Hematopoietic multipotent progenitor cell treated with erythropoietin and hydrocortisone succinate and interleukin-3 and kit ligand, for 6 days (in vitro differentiated cells): ENCODE data around the gene TP53I13.
A peak's percentile ranks its signal among the peaks of the same experiment; 100 is the strongest.

ENCODE experiments used
- DNase-seq: peaks from one replicate; pipeline ENCODE4 v3.0.0-alpha.2; 2015

The TP53I13 gene

DNA sequence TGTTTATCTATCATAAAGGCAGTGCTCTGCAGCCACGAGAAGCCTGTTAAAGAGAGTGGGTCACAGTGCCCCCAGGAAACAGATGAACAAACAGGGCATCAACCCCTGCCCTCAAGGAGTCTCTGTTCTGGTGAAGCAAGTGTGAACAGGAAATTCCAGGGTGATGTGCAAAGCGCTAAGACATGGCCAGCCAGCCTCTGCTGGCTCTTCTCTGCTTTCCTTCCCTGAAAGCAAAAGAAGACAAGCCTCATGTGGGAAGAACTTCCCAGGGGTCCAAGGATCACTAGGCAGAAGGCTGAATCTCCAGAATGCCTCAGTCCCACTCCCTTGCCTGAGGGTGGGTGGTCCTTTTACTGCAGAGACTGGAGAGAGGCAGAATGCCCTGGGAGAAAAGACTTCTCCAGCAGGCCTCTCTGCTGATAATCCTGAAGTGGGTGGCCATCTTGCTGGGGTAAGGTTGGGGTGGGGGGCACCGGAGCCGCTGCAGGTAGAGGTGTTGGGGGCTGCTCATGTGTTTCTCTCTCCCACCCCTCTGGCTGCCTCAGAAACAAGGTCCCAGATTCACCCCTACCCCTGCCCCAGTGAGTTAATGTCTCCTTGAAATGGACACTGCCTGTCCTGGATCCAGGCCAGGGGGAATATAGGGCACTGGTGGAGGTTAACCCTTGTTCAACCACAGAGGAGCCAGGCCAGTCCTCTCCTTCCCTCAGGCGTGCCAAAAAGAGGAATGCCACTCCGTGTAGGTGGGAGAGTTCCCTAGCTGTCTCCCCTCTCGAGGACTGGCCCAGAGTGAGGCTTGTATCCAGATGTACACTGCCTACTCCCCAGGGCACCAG, 26.8 kb downstream of the TP53I13 start:
- no peak for DNase-seq

DNA sequence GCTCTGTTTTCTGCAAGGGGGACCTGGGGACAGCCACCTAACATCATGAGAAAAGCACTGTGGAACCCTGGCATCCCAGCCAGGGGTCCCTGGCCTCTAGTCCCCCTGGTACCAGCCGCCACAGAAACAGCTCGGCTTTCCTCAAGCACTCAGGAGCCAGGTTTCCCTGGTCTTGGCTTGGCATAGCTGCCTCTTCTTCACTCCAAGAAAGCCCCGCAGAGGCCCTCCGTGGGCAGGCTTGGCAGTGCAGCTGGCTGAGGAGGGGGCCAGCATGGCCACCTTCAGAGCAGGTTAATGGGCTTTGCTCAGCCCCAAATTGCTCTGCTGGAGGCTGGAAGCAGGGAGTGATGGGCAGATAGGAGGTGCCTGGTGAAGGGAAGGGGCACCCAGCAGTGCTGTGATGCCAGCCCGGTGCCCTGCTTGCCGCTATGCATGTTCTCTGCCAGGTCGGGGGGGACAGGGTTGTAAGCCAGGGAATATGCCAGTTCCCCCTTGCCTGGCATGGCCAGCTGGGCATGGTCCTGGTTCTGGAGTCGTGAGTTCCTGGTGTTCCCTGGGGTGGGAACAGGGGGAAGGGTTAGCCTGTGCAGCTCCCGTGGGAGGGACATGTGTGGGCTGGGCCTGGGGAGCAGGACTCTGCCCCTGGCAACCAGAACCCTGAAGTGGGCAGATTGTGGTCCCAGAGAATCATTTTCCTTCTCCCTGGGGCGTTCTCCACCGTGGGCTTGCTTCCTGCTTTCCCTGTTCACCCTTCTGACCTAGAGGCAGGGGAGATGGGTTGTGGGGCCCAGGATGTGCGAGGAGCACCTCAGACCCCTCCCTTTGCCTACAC, 27.7 kb downstream of the TP53I13 start:
- no peak for DNase-seq

DNA sequence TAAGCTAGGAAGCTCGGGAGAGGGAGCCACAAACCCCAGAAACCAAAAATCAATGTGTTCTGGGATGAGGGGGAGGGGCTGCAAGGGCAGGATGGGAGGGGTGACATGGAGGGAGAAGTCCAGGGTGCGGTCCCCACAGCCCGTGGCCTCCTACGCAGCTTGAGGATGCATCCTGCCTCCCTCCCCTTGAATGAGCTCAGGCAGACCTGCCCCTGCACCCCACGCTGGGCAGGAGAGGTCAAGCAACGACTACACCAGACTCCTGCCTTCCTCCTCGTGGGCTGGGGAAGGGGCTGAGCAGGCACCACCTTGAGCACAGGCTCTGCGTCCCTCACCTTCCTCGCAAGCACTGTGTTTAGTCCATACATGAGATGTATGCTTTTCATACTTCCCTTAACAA, 28.3 kb downstream of the TP53I13 start:
- no peak for DNase-seq

GRCh38 chr17:29597361-29598172, 29.1 kb downstream of the TP53I13 start:
- no peak for DNase-seq

DNA sequence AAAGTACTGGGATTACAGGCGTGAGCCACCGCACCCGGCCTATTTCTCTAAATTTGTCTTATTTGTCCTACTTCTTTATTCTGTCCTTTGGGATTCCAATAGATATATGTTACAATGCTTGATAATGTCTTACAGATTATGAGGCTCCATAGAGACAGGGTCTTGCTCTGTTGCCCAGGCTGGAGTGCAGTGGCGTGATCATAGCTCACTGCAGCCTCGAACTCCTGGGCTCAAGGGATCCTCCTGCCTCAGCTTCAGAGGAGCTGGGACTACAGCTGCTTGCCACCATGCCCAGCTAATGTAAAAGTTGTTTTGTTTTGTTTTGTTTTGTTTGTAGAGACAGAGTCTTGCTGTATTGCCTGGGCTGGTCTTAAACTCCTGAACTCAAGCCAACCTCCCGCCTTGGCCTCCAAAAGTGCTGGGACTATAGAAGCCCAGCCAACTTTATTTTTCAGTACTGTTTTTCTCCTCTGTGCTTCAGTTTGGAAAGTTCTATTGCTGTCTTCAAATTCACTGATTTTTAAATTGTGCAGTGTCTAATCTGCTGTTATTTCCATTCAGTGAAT, 34.7 kb downstream of the TP53I13 start:
- no peak for DNase-seq

DNA sequence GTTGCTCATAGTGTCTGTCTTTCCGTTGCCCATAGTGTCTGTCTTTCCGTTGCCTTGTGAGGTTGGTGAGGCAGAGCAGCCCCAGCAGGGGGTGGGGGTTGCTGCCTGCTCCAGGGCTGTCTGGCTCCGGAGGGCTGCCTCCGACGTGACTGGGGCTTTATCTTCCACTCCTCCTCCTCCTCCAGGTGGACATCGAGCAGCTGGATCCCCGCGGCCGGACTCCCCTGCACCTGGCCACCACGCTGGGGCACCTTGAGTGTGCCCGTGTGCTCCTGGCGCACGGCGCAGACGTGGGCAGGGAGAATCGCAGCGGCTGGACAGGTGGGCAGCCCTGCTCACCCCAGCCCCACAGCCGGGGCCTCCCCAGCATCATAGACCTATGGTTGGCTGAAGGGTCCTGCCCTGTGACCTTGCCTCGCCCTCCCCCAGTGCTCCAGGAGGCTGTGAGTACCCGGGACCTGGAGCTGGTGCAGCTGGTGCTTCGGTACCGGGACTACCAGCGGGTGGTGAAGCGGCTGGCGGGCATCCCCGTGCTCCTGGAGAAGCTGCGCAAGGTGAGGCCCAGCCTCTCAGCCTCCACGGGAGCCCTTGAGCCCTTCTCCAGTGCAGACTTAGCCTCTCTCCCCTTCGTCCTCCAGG, 39.2 kb downstream of the TP53I13 start:
- DNase-seq: no peak

DNA sequence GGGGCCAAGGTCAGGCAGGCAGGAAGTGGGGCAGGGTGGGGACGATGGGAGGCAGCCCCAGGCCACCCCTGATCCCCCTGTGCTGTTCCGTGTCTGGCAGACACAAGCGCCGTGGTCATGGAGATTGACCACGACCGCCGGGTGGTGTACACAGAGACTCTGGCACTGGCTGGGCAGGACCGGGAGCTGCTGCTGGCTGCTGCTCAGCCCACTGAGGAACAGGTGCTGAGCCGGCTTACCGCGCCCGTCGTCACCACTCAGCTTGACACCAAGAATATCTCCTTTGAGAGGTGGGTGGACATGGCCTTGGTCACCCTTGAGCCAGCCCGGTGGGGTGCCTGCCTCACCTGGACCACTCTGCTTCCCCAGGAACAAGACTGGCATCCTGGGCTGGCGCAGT, 40.5 kb downstream of the TP53I13 start:
- no peak for DNase-seq

DNA sequence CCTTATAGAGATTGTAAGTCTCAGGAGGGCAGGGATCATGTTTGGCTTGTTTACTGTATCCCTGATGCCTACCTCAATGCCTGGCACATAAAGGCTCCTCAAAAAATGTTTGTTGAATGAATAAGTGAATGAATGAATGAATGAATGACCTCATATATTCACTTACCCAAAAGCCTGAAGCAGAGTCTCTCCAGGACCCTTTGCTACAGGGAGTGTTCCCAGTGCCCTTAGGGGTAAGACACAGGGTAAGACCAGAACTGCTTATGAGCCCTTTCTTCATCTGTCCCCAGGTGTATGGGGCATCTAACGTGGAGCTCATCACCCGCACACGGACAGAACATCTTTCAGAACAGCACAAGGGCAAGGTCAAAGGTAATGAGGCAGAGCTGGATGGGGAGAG, 41.9 kb downstream of the TP53I13 start:
- no peak for DNase-seq

DNA sequence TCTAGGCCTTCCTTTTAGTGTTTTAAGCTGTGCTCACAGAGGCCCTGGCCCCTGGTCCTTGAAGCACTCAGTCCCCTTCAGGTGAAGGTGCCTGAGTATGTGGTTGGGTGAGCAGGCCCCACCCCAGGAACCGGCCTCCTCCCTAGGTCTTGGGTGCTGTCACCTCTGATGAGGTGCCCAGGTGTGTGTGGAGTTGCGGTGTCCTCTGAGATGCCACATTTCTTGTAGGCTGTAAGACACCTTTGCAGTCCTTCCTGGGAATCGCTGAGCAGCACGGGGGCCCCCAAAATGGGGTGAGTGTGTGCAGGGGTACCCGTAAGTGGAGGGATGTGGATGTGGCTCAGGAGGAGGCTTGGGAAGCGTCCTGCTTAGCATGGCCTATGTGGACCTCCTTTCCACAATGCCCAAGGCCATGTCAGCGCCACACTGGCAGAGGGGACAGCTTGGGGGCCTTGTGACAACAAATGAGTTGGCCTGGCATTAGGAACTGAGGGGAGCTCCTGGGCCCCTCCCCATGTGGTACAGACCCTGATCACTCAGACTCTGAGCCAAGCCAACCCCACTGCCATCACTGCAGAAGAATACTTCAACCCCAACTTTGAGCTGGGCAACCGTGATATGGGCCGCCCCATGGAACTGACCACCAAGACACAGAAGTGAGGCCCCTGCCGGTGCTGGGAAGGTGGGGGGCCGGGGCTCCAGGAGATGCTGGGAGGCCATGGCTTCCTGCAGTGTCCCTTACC, 43.0 kb downstream of the TP53I13 start:
- no peak for DNase-seq

DNA sequence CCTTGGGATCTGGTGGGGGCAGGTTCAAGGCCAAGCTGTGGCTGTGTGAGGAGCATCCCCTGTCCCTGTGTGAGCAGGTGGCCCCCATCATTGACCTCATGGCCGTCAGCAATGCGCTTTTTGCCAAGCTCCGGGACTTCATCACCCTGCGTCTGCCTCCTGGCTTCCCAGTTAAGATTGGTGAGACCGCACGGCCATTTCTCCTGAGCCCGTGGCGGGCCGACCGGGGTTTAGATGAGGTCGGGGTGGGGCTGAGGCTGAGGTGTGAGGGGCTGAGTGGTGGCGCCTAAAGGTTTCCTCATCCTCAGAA, 43.5 kb downstream of the TP53I13 start:
- DNase-seq: no peak

DNA sequence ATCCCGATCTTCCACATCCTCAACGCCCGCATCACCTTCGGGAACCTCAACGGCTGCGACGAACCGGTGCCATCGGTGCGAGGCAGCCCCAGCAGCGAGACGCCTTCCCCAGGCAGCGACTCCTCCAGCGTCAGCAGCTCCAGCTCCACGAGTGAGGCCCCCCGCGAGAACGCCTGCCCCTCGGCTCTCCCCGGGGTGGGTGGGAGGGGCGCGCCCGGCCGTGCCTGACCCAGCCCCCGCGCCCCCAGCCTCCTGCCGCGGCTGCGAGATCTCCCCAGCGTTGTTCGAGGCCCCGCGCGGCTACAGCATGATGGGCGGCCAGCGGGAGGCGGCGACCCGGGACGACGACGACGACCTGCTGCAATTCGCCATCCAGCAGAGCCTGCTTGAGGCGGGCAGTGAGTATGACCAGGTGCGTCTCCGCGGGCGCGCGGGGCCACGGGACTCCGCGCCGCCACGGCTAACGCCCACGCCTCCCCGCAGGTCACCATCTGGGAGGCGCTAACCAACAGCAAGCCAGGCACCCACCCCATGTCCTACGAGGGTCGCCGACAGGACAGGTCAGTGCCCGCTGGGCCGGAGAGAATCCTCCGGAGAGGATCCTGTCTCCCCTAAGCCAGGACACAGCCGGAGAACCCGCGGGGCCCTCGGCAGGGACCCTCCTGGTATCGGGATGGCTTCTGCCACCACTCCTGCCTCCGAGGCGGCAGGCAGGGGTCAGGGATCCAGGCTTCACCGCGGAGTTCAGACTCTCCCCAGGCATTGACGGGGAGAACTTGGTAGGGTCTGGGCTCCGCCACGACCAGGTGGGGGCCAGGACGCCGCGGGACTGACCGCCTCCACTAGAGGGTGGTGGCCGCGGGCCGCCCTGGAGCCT, 44.1 kb downstream of the TP53I13 start:
- no peak for DNase-seq

DNA sequence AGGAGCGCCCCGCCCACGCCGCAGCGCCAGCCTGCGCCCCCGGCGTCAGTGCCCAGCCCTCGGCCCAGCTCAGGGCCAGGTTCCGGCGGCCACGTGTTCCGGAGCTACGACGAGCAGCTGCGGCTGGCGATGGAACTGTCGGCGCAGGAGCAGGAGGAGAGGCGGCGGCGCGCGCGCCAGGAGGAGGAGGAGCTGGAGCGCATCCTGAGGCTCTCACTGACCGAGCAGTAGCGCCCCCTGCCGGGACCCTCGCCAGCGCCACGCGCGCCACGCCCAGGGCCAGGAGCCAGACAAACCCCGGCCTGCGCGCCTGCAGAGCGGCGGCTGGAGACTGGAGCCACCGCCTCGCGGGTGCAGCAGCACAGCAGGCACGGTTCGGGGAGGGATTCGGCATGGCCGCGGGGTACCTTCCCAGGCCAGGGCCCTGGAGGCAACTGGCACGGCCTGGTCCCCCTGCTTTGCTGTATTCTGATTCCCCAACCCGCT, 44.9 kb downstream of the TP53I13 start:
- peak; percentile 94 for DNase-seq

GRCh38 chr17:29613856-29614255, 45.4 kb downstream of the TP53I13 start:
- DNase-seq: no peak

- no peak for DNase-seq
These were observed 46.0 kb downstream of the TP53I13 start for GRCh38 chr17:29614349-29615047.

GRCh38 chr17:29615048-29615385, 46.5 kb downstream of the TP53I13 start:
- DNase-seq: peak; percentile 91

GRCh38 chr17:29615492-29616299, 47.2 kb downstream of the TP53I13 start:
- peak; percentile 93 for DNase-seq

DNA sequence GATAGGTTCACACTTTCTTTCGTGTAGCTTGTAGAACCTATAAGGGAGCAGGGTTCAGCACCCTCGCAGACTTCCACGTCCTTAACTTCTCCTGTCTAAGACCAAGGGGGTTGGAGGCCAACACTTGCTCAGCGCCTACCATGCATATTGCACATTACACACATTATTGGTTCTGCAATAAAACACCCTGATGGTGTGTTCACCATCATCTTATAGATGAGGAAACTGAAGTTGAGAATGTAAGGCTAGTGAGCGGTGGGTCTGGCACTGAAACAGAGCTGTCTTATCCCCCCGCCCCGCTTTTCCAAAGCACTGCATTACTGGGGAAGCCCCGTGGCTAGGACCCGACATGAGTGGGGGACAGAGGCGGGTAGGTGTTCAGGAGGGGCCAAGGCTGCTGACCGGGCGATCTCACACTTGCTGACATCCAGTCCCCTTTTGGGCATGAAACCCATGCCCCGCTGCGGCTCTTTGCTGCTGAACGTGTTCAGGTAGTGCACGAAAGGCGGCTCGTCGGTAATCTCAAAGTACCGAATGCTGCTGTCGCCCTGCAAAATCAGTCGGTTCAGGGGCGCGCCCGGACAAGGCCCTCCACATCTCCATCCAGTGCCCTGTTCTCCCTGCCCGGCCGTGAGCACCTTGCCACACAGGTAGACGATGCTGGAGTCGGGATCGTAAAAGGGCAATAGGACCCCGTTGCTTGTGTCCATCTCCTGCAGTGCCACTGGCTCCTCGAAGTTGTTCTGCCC, 48.0 kb downstream of the TP53I13 start:
- no peak for DNase-seq

- DNase-seq: peak; percentile 95
These were observed 48.6 kb downstream of the TP53I13 start for GRCh38 chr17:29617125-29617480.
